Endothelial cell of umbilical vein (primary cell): ENCODE data around the gene UBB. TPM values are rescaled to one million over a fixed set of nuclear protein-coding genes. Genes with fewer than 3 reads are reported as not detected.

Experiments
- BruUV-seq: library from RNA; stranded (reverse); fragments of 400-500 nt; replicated peaks from 2 replicates; lab custom pipeline; 2021; lab: Mats Ljungman, UMichigan
- CTCF ChIA-PET: fragments of 300-600, 350-600 bp; sonication (Branson Sonifier 250); formaldehyde crosslinking; loops from one replicate; lab custom pipeline; 2021; ENCODE audit warnings: antibody characterized with exemption, inconsistent platforms; lab: Charles Lee
- POLR2A ChIA-PET: fragments of 300-600, 350-600 bp; sonication (Branson Sonifier 250); formaldehyde crosslinking; loops from one replicate; lab custom pipeline; 2021; ENCODE audit warnings: antibody characterized with exemption, inconsistent platforms; lab: Charles Lee
- DNase-seq: peaks from one replicate; pipeline ENCODE4 v3.0.0-alpha.2; 2011; ENCODE audit warnings: low read depth, low spot score
- FAIRE-seq: peaks from 2 replicates; lab custom pipeline; 2011; peaks lifted over from hg19 to GRCh38; lab: Jason Lieb, UNC
- H2AFZ ChIP-seq: 2 replicates; pipeline ENCODE4 v1.6.0; 2012; ENCODE audit warnings: low read depth, low read length, control low read depth, inconsistent platforms
- H3K27ac ChIP-seq: 2 replicates; pipeline ENCODE4 v1.5.1; 2011; ENCODE audit warnings: low read depth, mild to moderate bottlenecking, control low read depth, low read length, moderate library complexity; ENCODE audit not compliant: insufficient read depth
- H3K27me3 ChIP-seq, 2 experiments: 2 replicates each; pipeline versions ENCODE4 v1.6.0 to v1.6.1; 2011; ENCODE audit warnings: low read length in 2 of 2, mixed read lengths in 1 of 2; ENCODE audit not compliant: control insufficient read depth in 2 of 2, insufficient read depth in 2 of 2
- H3K36me3 ChIP-seq, 2 experiments: 2 replicates in 1 of 2; 3 replicates in 1 of 2; pipeline ENCODE4 v1.5.1; 2011; ENCODE audit warnings: low read length in 2 of 2, mild to moderate bottlenecking in 1 of 2, moderate library complexity in 1 of 2; ENCODE audit not compliant: control insufficient read depth in 2 of 2, insufficient read depth in 2 of 2; ENCODE audit errors: extremely low read depth in 1 of 2
- H3K4me1 ChIP-seq: 3 replicates; pipeline ENCODE4 v1.5.1; 2011; ENCODE audit warnings: mild to moderate bottlenecking, low read length; ENCODE audit not compliant: control insufficient read depth, insufficient read depth; ENCODE audit errors: extremely low read depth
- H3K4me2 ChIP-seq: 2 replicates; pipeline ENCODE4 v1.6.1; 2011; ENCODE audit warnings: low read length, control low read depth, mixed read lengths; ENCODE audit not compliant: insufficient read depth
- H3K4me3 ChIP-seq, 3 experiments: fragments of 200-600 bp in 1 of 3; sonication (generic), shearing (Covaris generic) in 1 of 3; replicated peaks in 1 of 3; 2 replicates each; pipeline ENCODE4 v1.5.1; 2011 to 2016; ENCODE audit warnings: control low read depth in 3 of 3, low read length in 3 of 3, mild to moderate bottlenecking in 2 of 3, inconsistent platforms in 1 of 3, low read depth in 1 of 3, moderate library complexity in 1 of 3; ENCODE audit not compliant: insufficient read depth in 1 of 3
- H3K79me2 ChIP-seq: 2 replicates; pipeline ENCODE4 v1.6.0; 2012; ENCODE audit warnings: low read length, inconsistent platforms; ENCODE audit not compliant: control insufficient read depth, insufficient read depth
- H3K9ac ChIP-seq: replicated peaks from 2 replicates; pipeline ENCODE3; 2011; ENCODE audit warnings: low read length, control low read depth; ENCODE audit not compliant: insufficient read depth; ENCODE audit errors: extremely low read depth
- H3K9me1 ChIP-seq: replicated peaks from 3 replicates; pipeline ENCODE4 v1.6.0; 2011; ENCODE audit warnings: mild to moderate bottlenecking, low read length; ENCODE audit not compliant: control insufficient read depth, insufficient read depth; ENCODE audit errors: extremely low read depth
- H3K9me3 ChIP-seq: replicated peaks from 2 replicates; pipeline ENCODE4 v1.5.1; 2012; ENCODE audit warnings: low read length, inconsistent platforms; ENCODE audit not compliant: control insufficient read depth, insufficient read depth
- H4K20me1 ChIP-seq: replicated peaks from 2 replicates; pipeline ENCODE3; 2011; ENCODE audit warnings: mild to moderate bottlenecking, low read length; ENCODE audit not compliant: control insufficient read depth, insufficient read depth; ENCODE audit errors: extremely low read depth
- EZH2 ChIP-seq: IDR thresholded peaks from 2 replicates; pipeline ENCODE4 v1.6.1; 2012; ENCODE audit warnings: borderline replicate concordance, low read depth, mild to moderate bottlenecking, moderate library complexity, low read length, inconsistent platforms; ENCODE audit not compliant: severe bottlenecking
- FOS ChIP-seq: IDR thresholded peaks from 2 replicates; pipeline ENCODE4 v1.6.1; 2011; ENCODE audit warnings: mild to moderate bottlenecking, low read length, moderate library complexity, borderline replicate concordance; ENCODE audit not compliant: insufficient read depth
- GATA2 ChIP-seq: IDR thresholded peaks from 2 replicates; pipeline ENCODE4 v1.7.0; 2011; ENCODE audit warnings: low read depth, mild to moderate bottlenecking, moderate library complexity, mixed read lengths, low read length; ENCODE audit not compliant: insufficient read length, insufficient read depth
- JUN ChIP-seq: IDR thresholded peaks from 2 replicates; pipeline ENCODE4 v1.6.1; 2011; ENCODE audit warnings: borderline replicate concordance, low read depth; ENCODE audit not compliant: insufficient read length, insufficient read depth
- MYC ChIP-seq: IDR thresholded peaks from one replicate; pipeline ENCODE4 v1.6.1; 2011; ENCODE audit warnings: mild to moderate bottlenecking, low read depth, low read length
- POLR2A ChIP-seq: IDR thresholded peaks from 2 replicates; pipeline ENCODE4 v1.6.1; 2012; ENCODE audit warnings: low read depth, mild to moderate bottlenecking, control low read depth, low read length
- POLR2AphosphoS5 ChIP-seq: IDR thresholded peaks from 2 replicates; pipeline ENCODE4 v1.6.1; 2012; ENCODE audit warnings: low read depth, mild to moderate bottlenecking, control low read depth, low read length, moderate library complexity; ENCODE audit not compliant: insufficient read depth
- dilution Hi-C: fragments of 300-500 bp; cut with MboI; formaldehyde crosslinking; loops from one replicate; pipeline ENCODE4 v1.15.0; 2019; ENCODE audit warnings: low sequenced_read_pairs; ENCODE audit not compliant: extremely low pct_ligation_motif_present
- intact Hi-C: fragments of 100-400 bp; cut with micrococcal nuclease; formaldehyde crosslinking; loops from one replicate; pipeline ENCODE4 v1.10.0; 2022
- polyA plus RNA-seq, 4 experiments: library from polyadenylated mRNA; depleted of rRNA in 3 of 4; stranded (reverse) in 3 of 4; unstranded in 1 of 4; fragments of >200 nt; gene quantifications; 2 replicates each; pipeline versions ENCODE4 v1.2.1 to v1.2.3, GENCODE V29; 2011 to 2012; ENCODE audit warnings: missing spikeins in 1 of 4
- total RNA-seq: library from RNA; stranded (reverse); gene quantifications from 2 replicates; pipeline ENCODE4 v1.2.3, GENCODE V29; 2021
- TF ChIP-seq, protein P1 (sequence below): IDR thresholded peaks from 2 replicates; pipeline ENCODE4 v1.6.1; 2011; ENCODE audit not compliant: insufficient read depth, insufficient read length
- TF ChIP-seq, protein P2 (sequence below), 2 donors: IDR thresholded peaks; 1 replicate in 1 of 2; 2 replicates in 1 of 2; pipeline ENCODE4 v1.5.1; 2011; ENCODE audit warnings: low read length in 2 of 2, mild to moderate bottlenecking in 2 of 2, moderate library complexity in 2 of 2, control low read depth in 1 of 2, inconsistent platforms in 1 of 2, low read depth in 1 of 2; ENCODE audit not compliant: insufficient read depth in 1 of 2; ENCODE audit errors: extremely low read depth in 1 of 2

Gene UBB
- total and polyA plus RNA-seq, 2 donors (not counting 3 experiments of a cell fraction or from before 2014, with no cell fraction given) = 1,294 to 1,683 TPM

DNA sequence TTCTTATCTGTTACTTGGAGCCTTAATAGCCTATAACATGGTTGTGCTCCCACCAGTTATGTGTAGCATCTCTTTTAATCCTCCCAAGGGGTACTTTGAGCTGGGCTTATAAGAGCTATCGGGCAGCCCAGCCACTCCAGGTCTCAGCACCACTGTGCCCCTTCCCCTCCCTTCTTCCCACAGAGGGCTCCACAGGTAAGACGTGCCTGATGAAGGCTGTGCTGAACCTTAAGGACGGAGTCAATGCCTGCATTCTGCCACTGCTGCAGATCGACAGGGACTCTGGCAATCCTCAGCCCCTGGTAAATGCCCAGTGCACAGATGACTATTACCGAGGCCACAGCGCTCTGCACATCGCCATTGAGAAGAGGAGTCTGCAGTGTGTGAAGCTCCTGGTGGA lies 41.5 kb downstream of the UBB start:
- no peak for TF ChIP-seq POLR2AphosphoS5
- no peak for TF ChIP-seq EZH2
- no peak for TF ChIP-seq GATA2
- TF ChIP-seq JUN = no peak
- TF ChIP-seq, protein P1, sequence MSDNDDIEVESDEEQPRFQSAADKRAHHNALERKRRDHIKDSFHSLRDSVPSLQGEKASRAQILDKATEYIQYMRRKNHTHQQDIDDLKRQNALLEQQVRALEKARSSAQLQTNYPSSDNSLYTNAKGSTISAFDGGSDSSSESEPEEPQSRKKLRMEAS = no peak
- TF ChIP-seq, protein P2, sequence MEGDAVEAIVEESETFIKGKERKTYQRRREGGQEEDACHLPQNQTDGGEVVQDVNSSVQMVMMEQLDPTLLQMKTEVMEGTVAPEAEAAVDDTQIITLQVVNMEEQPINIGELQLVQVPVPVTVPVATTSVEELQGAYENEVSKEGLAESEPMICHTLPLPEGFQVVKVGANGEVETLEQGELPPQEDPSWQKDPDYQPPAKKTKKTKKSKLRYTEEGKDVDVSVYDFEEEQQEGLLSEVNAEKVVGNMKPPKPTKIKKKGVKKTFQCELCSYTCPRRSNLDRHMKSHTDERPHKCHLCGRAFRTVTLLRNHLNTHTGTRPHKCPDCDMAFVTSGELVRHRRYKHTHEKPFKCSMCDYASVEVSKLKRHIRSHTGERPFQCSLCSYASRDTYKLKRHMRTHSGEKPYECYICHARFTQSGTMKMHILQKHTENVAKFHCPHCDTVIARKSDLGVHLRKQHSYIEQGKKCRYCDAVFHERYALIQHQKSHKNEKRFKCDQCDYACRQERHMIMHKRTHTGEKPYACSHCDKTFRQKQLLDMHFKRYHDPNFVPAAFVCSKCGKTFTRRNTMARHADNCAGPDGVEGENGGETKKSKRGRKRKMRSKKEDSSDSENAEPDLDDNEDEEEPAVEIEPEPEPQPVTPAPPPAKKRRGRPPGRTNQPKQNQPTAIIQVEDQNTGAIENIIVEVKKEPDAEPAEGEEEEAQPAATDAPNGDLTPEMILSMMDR (IDR thresholded peaks at IDR 0.05; ENCODE audit: extremely low read depth in 1 of 2, insufficient read depth in 1 of 2, low read depth in 1 of 2, low read length in 2 of 2) = no peak
- TF ChIP-seq FOS = no peak
- TF ChIP-seq POLR2A = no peak
- TF ChIP-seq MYC = no peak
- Histone ChIP-seq H3K27ac (no peak overlapping the region), H3K9me3 (no peaks in the 10 kb centered on the region), H2AFZ (no peak overlapping the region), H3K9me1 (no peaks in the 10 kb centered on the region), H3K4me1 (peaks cover 23% of the 10 kb centered on the region), H4K20me1 (no peaks in the 10 kb centered on the region), H3K9ac (no peak overlapping the region), H3K27me3 (no peaks in the 10 kb centered on the region), H3K4me3 (no peak overlapping the region), H3K36me3 (no peaks in the 10 kb centered on the region), H3K79me2 (no peaks in the 10 kb centered on the region), H3K4me2 (no peak overlapping the region)
- BruUV-seq = no TSS peak
- dilution Hi-C loops (no loop called here), intact Hi-C loops (no loop called here)
- DNase-seq (no peak), FAIRE-seq (no peak)
- POLR2A ChIA-PET = no interaction called here
- CTCF ChIA-PET = interaction anchor here (0.8 kb wide), 1 partner anchor 99 kb away, joined by 3 read pairs; no protein-coding TSS in a partner anchor
